SU-DHL-6 (cell line): ENCODE measurements around the gene RASSF3.

ENCODE experiments used
- H2AFZ ChIP-seq: fragments of 200-600 bp; sonication (generic); 2 replicates; pipeline ENCODE4 v1.6.1; 2014; ENCODE audit warnings: low read depth, mild to moderate bottlenecking, moderate library complexity, mixed read lengths, antibody characterized with exemption, low read length; ENCODE audit not compliant: severe bottlenecking
- H3F3A ChIP-seq: fragments of 200-600 bp; shearing (Covaris generic); 2 replicates; pipeline ENCODE4 v1.6.0; 2016; ENCODE audit warnings: antibody characterized with exemption, mild to moderate bottlenecking; ENCODE audit not compliant: insufficient read depth
- H3K27ac ChIP-seq: fragments of 200-600 bp; sonication (generic); 2 replicates; pipeline ENCODE4 v1.5.1; 2016; ENCODE audit warnings: low read depth, mild to moderate bottlenecking, low read length, moderate library complexity, mixed read lengths
- H3K27me3 ChIP-seq: fragments of 200-600 bp; sonication (generic), shearing (Covaris generic); 2 replicates; pipeline ENCODE4 v1.6.0; 2014; ENCODE audit warnings: mild to moderate bottlenecking, low read length
- H3K36me3 ChIP-seq: fragments of 200-600 bp; sonication (generic); 2 replicates; pipeline ENCODE4 v1.6.1; 2014; ENCODE audit warnings: mild to moderate bottlenecking, low read length, mixed read lengths
- H3K4me2 ChIP-seq: fragments of 300-600, 200-600 bp; shearing (Covaris generic), sonication (generic); 2 replicates; pipeline ENCODE4 v1.6.0; 2014; ENCODE audit warnings: low read length, low read depth, mild to moderate bottlenecking; ENCODE audit not compliant: poor library complexity, severe bottlenecking
- H3K4me3 ChIP-seq: fragments of 200-600 bp; sonication (generic); 2 replicates; pipeline ENCODE4 v1.5.1; 2014; ENCODE audit warnings: antibody characterized with exemption, low read length, mild to moderate bottlenecking, mixed read lengths; ENCODE audit not compliant: insufficient read depth, poor library complexity, severe bottlenecking
- H3K79me2 ChIP-seq: fragments of 200-600 bp; sonication (generic); 2 replicates; pipeline ENCODE4 v1.6.1; 2014; ENCODE audit warnings: mild to moderate bottlenecking, low read length, moderate library complexity; ENCODE audit not compliant: insufficient read depth
- H3K9ac ChIP-seq: fragments of 200-600 bp; sonication (generic); 2 replicates; pipeline ENCODE4 v1.7.0; 2014; ENCODE audit warnings: mild to moderate bottlenecking, low read length
- H3K9me2 ChIP-seq: fragments of 200-600 bp; sonication (generic); replicated peaks from 2 replicates; pipeline ENCODE4 v1.6.1; 2014; ENCODE audit warnings: low read length; ENCODE audit not compliant: insufficient read depth
- H3K9me3 ChIP-seq: fragments of 200-600 bp; sonication (generic); 2 replicates; pipeline ENCODE4 v1.6.1; 2014; ENCODE audit warnings: low read length, mixed read lengths; ENCODE audit not compliant: insufficient read depth
- H4K20me1 ChIP-seq: fragments of 200-600 bp; sonication (generic); 2 replicates; pipeline ENCODE4 v1.6.1; 2014; ENCODE audit warnings: low read depth, mild to moderate bottlenecking, antibody characterized with exemption, low read length, moderate library complexity, mixed read lengths
- EZH2phosphoT487 ChIP-seq: fragments of 200-600 bp; sonication (generic), shearing (Covaris generic); conservative IDR thresholded peaks from 2 replicates; pipeline ENCODE4 v1.6.1; 2018; ENCODE audit warnings: mild to moderate bottlenecking, antibody characterized with exemption, low read length, moderate library complexity, mixed read lengths
- TF ChIP-seq, protein P1 (sequence below): fragments of 200-600 bp; sonication (generic); IDR thresholded peaks from one replicate; pipeline ENCODE4 v1.5.1; 2017; ENCODE audit warnings: antibody characterized with exemption, mild to moderate bottlenecking, low read length, moderate library complexity; ENCODE audit not compliant: insufficient read depth, poor library complexity, severe bottlenecking

The RASSF3 gene

DNA sequence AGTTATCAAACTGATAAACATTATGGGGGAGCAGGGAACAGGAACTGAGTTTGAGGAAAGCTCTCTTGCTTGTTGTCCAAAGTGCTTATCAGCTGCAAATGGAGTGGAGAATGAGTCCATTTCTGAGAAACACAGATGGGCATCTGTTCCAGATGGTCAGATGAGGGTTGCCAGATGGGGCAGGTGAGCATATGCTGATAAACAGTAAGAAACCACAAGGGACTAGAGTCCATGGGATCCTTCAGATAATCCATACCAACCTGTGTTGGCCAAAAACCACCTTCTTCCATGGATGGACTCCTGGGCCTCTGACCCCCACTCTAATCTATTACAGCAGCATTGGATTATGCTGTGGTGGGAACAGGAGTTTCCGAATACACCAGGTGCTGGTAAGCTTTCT lies 110.6 kb downstream of the RASSF3 start:
- Histone ChIP-seq H3F3A (no peaks in the 10 kb centered on the region), H3K27ac (no peak overlapping the region), H3K79me2 (no peaks in the 10 kb centered on the region), H3K9ac (no peak overlapping the region), H3K4me3 (no peak overlapping the region), H4K20me1 (no peaks in the 10 kb centered on the region), H3K9me3 (no peaks in the 10 kb centered on the region), H3K36me3 (no peaks in the 10 kb centered on the region), H2AFZ (no peak overlapping the region), H3K4me2 (no peak overlapping the region), H3K27me3 (no peaks in the 10 kb centered on the region), H3K9me2 (no peaks in the 10 kb centered on the region)
- no peak for TF ChIP-seq EZH2phosphoT487
- TF ChIP-seq, protein P1, sequence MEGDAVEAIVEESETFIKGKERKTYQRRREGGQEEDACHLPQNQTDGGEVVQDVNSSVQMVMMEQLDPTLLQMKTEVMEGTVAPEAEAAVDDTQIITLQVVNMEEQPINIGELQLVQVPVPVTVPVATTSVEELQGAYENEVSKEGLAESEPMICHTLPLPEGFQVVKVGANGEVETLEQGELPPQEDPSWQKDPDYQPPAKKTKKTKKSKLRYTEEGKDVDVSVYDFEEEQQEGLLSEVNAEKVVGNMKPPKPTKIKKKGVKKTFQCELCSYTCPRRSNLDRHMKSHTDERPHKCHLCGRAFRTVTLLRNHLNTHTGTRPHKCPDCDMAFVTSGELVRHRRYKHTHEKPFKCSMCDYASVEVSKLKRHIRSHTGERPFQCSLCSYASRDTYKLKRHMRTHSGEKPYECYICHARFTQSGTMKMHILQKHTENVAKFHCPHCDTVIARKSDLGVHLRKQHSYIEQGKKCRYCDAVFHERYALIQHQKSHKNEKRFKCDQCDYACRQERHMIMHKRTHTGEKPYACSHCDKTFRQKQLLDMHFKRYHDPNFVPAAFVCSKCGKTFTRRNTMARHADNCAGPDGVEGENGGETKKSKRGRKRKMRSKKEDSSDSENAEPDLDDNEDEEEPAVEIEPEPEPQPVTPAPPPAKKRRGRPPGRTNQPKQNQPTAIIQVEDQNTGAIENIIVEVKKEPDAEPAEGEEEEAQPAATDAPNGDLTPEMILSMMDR = no peak

DNA sequence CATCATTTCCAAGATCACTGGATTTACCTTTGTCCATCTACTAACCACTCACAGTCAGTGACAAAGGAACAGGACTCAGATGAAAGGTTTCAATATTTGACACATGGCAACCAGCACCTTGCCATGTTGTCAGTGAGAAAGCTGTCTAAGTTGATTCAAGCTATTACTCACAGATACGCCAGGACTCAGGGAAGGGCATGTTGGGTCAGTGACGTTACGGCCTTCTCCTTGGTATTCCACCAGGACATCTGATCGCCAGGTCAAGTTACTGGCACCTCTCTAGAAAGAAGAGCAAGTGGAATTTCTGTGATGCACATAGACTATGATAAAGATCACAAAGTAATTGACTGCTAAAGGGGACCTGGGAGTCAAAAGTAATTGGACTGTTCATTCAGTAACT lies 112.5 kb downstream of the RASSF3 start:
- H3K36me3 ChIP-seq = no peaks in the 10 kb centered on the region
- no peak overlapping the region for H3K4me2 ChIP-seq
- no peak for TF ChIP-seq EZH2phosphoT487
- TF ChIP-seq, protein P1 = no peak
- no peak overlapping the region for H3K4me3 ChIP-seq
- no peaks in the 10 kb centered on the region for H3K79me2 ChIP-seq
- no peak overlapping the region for H3K9ac ChIP-seq
- H4K20me1 ChIP-seq = no peaks in the 10 kb centered on the region
- no peak overlapping the region for H2AFZ ChIP-seq
- H3F3A ChIP-seq = no peaks in the 10 kb centered on the region
- H3K9me3 ChIP-seq = no peaks in the 10 kb centered on the region
- no peaks in the 10 kb centered on the region for H3K27me3 ChIP-seq
- H3K9me2 ChIP-seq = no peaks in the 10 kb centered on the region
- H3K27ac ChIP-seq = no peak overlapping the region

DNA sequence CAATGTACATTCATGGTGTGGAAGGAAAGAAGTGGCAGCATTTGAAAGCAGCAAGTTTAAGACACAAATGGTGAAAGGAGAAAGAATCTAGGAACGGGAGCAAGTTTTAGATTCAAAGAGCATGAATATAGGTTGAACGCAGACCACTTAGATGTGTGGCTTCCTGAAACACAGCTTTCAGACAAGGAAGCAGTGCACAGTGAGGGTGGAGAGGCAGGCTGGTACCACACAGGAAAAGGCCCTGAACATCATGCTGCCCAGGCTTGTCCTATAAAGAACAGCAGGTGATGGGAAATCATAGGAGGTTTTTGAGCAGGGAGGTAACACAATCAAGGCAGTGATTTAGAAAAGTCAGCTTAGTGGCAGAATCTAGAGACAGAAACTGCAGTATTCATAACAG lies 113.3 kb downstream of the RASSF3 start:
- no peaks in the 10 kb centered on the region for H3K79me2 ChIP-seq
- H3K36me3 ChIP-seq = no peaks in the 10 kb centered on the region

More for the DNA sequence above, 113.3 kb downstream of the RASSF3 start:
- no peak overlapping the region for H3K27ac ChIP-seq
- no peak overlapping the region for H2AFZ ChIP-seq
- H3F3A ChIP-seq = no peaks in the 10 kb centered on the region
- H3K9ac ChIP-seq = no peak overlapping the region
- H3K9me2 ChIP-seq = no peaks in the 10 kb centered on the region
- TF ChIP-seq EZH2phosphoT487 = no peak
- TF ChIP-seq, protein P1 = no peak
- no peaks in the 10 kb centered on the region for H3K9me3 ChIP-seq
- no peak overlapping the region for H3K4me3 ChIP-seq
- no peak overlapping the region for H3K4me2 ChIP-seq
- no peaks in the 10 kb centered on the region for H3K27me3 ChIP-seq
- no peaks in the 10 kb centered on the region for H4K20me1 ChIP-seq
